Suprapubic skin (tissue), 4 donors: ENCODE data around the gene PDCD4.

ENCODE experiments used
- EP300 ChIP-seq: sonication (generic); formaldehyde crosslinking; IDR thresholded peaks from one replicate; pipeline ENCODE4 v1.6.1; 2017; ENCODE audit warnings: antibody characterized with exemption
- POLR2AphosphoS5 ChIP-seq, 3 donors: sonication (generic); formaldehyde crosslinking; IDR thresholded peaks; one replicate each; pipeline ENCODE4 v1.6.1; 2017; ENCODE audit warnings: antibody characterized with exemption in 3 of 3

DNA sequence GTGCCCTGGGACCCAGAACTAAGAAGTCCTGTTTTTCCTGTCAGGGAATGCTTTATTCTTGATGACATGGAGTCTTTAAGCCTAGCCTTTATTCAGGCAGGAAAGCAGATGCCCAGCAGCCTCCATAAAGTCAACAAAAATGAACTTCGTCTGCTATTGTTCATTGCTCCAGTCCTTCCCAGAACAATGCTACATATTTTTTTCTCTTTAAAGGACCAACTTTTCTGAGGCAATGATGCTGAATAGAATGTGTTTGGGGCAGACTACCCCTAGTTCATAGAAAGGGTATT, 47.6 kb upstream of the PDCD4 start:
- no peak for TF ChIP-seq EP300
- no peak for TF ChIP-seq POLR2AphosphoS5 (IDR thresholded peaks at IDR 0.05)
